ENCODE results near the gene STIMATE.

STIMATE gene

GRCh38 chr3:52873433-52874159 lies 23.8 kb downstream of the STIMATE start:
- Histone ChIP-seq H3K27me3 (ENCODE audit: control insufficient read depth, low read length) (no peaks in the 10 kb centered on the region), H3F3A (ENCODE audit: control insufficient read depth, insufficient read depth) (no peaks in the 10 kb centered on the region), H3K4me3 (ENCODE audit: low read length) (no peak overlapping the region), H3K9me2 (replicated peaks; ENCODE audit: control insufficient read depth, low read length) (no peaks in the 10 kb centered on the region), H4K20me1 (ENCODE audit: control insufficient read depth, insufficient read depth, low read depth, low read length) (no peaks in the 10 kb centered on the region; the same call in 1 of the 2 replicates), H3K9me3 (ENCODE audit: control insufficient read depth, insufficient read depth, low read length) (no peaks in the 10 kb centered on the region), H3K79me2 (ENCODE audit: control insufficient read depth, low read length) (peaks cover 6% of the 10 kb centered on the region), H3K4me1 (ENCODE audit: control insufficient read depth, low read length) (no peaks in the 10 kb centered on the region), H3K27ac (ENCODE audit: low read depth, low read length) (no peak overlapping the region), H3K4me2 (ENCODE audit: low read length) (no peak overlapping the region), H3K36me3 (ENCODE audit: control insufficient read depth, low read length) (no peaks in the 10 kb centered on the region)
- TF ChIP-seq EZH2phosphoT487 (IDR thresholded peaks at IDR 0.05; ENCODE audit: borderline replicate concordance, low read length) (no peak), CTCF (IDR thresholded peaks at IDR 0.05; ENCODE audit: low read depth, low read length, poor library complexity, severe bottlenecking) (no peak)

GRCh38 chr3:52872245-52872644 lies 25.1 kb downstream of the STIMATE start:
- no peak overlapping the region for H3K27ac ChIP-seq (ENCODE audit: low read depth, low read length)
- no peaks in the 10 kb centered on the region for H3K9me2 ChIP-seq (replicated peaks; ENCODE audit: control insufficient read depth, low read length)

GRCh38 chr3:52871761-52872160 lies 25.6 kb downstream of the STIMATE start:
- Histone ChIP-seq H3K4me3 (ENCODE audit: low read length) (no peak overlapping the region), H3K36me3 (ENCODE audit: control insufficient read depth, low read length) (no peaks in the 10 kb centered on the region), H3K27ac (ENCODE audit: low read depth, low read length) (no peak overlapping the region), H3K79me2 (ENCODE audit: control insufficient read depth, low read length) (peaks cover 9% of the 10 kb centered on the region; the same call in 1 of the 2 replicates), H3F3A (ENCODE audit: control insufficient read depth, insufficient read depth) (no peaks in the 10 kb centered on the region), H3K4me2 (ENCODE audit: low read length) (no peak overlapping the region), H3K27me3 (ENCODE audit: control insufficient read depth, low read length) (no peaks in the 10 kb centered on the region), H4K20me1 (ENCODE audit: control insufficient read depth, insufficient read depth, low read depth, low read length) (no peaks in the 10 kb centered on the region; the same call in 1 of the 2 replicates), H3K9me2 (replicated peaks; ENCODE audit: control insufficient read depth, low read length) (no peaks in the 10 kb centered on the region), H3K9me3 (ENCODE audit: control insufficient read depth, insufficient read depth, low read length) (no peaks in the 10 kb centered on the region), H3K4me1 (ENCODE audit: control insufficient read depth, low read length) (no peaks in the 10 kb centered on the region)
- TF ChIP-seq EZH2phosphoT487 (IDR thresholded peaks at IDR 0.05; ENCODE audit: borderline replicate concordance, low read length) (no peak), CTCF (IDR thresholded peaks at IDR 0.05; ENCODE audit: low read depth, low read length, poor library complexity, severe bottlenecking) (no peak)

More at GRCh38 chr3:52872245-52872644, 25.1 kb downstream of the STIMATE start:
- Histone ChIP-seq H3K36me3 (ENCODE audit: control insufficient read depth, low read length) (no peaks in the 10 kb centered on the region), H4K20me1 (ENCODE audit: control insufficient read depth, insufficient read depth, low read depth, low read length) (no peaks in the 10 kb centered on the region; the same call in 1 of the 2 replicates), H3K4me1 (ENCODE audit: control insufficient read depth, low read length) (no peaks in the 10 kb centered on the region), H3K9me3 (ENCODE audit: control insufficient read depth, insufficient read depth, low read length) (no peaks in the 10 kb centered on the region), H3K79me2 (ENCODE audit: control insufficient read depth, low read length) (peaks cover 9% of the 10 kb centered on the region), H3F3A (ENCODE audit: control insufficient read depth, insufficient read depth) (no peaks in the 10 kb centered on the region), H3K27me3 (ENCODE audit: control insufficient read depth, low read length) (no peaks in the 10 kb centered on the region), H3K4me3 (ENCODE audit: low read length) (no peak overlapping the region), H3K4me2 (ENCODE audit: low read length) (no peak overlapping the region)
- TF ChIP-seq EZH2phosphoT487 (IDR thresholded peaks at IDR 0.05; ENCODE audit: borderline replicate concordance, low read length) (no peak), CTCF (IDR thresholded peaks at IDR 0.05; ENCODE audit: low read depth, low read length, poor library complexity, severe bottlenecking) (no peak)
